Activated CD4-positive, alpha-beta T cell treated with anti-CD3 and anti-CD28 coated beads for 24 hours (primary cell): Measurements from ENCODE around the gene MDK.

Experiments used
- DNase-seq, 2 donors: peaks; one replicate each; pipeline ENCODE4 v3.0.0-alpha.2; 2020; ENCODE audit warnings: low read depth in 2 of 2

MDK gene

GRCh38 chr11:46381048-46381818, at the start of gene MDK:
MDK (plus strand) TSS chr11:46381669; CDS start chr11:46382058, 389 bp downstream.
- DNase-seq: no peak

- no peak for DNase-seq
These were observed 49.3 kb upstream of the MDK start for GRCh38 chr11:46332093-46332567.

GRCh38 chr11:46332568-46333393, 48.7 kb upstream of the MDK start:
- DNase-seq: no peak

- no peak for DNase-seq
These were observed 48.0 kb upstream of the MDK start for GRCh38 chr11:46333394-46333947.

- DNase-seq: no peak
These were observed 47.3 kb upstream of the MDK start for GRCh38 chr11:46334211-46334610.

- DNase-seq: no peak
These were observed 46.2 kb upstream of the MDK start for GRCh38 chr11:46335271-46335670.

- no peak for DNase-seq
These were observed 45.4 kb upstream of the MDK start for GRCh38 chr11:46335890-46336562.

GRCh38 chr11:46336563-46337180, 44.8 kb upstream of the MDK start:
- no peak for DNase-seq

GRCh38 chr11:46337626-46338345, 43.7 kb upstream of the MDK start:
- no peak for DNase-seq

GRCh38 chr11:46338636-46338987, 42.9 kb upstream of the MDK start:
- DNase-seq: no peak

- no peak for DNase-seq
These were observed 42.3 kb upstream of the MDK start for GRCh38 chr11:46338988-46339666.

- DNase-seq: no peak
These were observed 41.7 kb upstream of the MDK start for GRCh38 chr11:46339816-46340215.

GRCh38 chr11:46341454-46341853, 40.0 kb upstream of the MDK start:
- no peak for DNase-seq

GRCh38 chr11:46342239-46342638, 39.2 kb upstream of the MDK start:
- DNase-seq: no peak

- DNase-seq: no peak
These were observed 37.9 kb upstream of the MDK start for GRCh38 chr11:46343520-46343919.

GRCh38 chr11:46345131-46345597, 36.3 kb upstream of the MDK start:
- DNase-seq: no peak

- no peak for DNase-seq
These were observed 35.5 kb upstream of the MDK start for GRCh38 chr11:46345881-46346484.

GRCh38 chr11:46346886-46347636, 34.4 kb upstream of the MDK start, which contains the start of gene DGKZ:
DGKZ (plus strand) TSS chr11:46347463; CDS start chr11:46347660, 197 bp downstream.
- DNase-seq: peak; percentile 78 to 79
